AG09309 (cell line): ENCODE measurements around the gene TCF25.
"Not testable (repeated sequence)": the region's sequence is repeated elsewhere in the genome, so short reads cannot be mapped to it uniquely, and the experiment has no call there.

Source experiments
- DNase-seq: peaks from one replicate; pipeline ENCODE4 v3.0.0-alpha.2; 2010; ENCODE audit warnings: low read depth
- H3K4me3 ChIP-seq: 2 replicates; pipeline ENCODE4 v1.5.1; 2011; ENCODE audit warnings: mild to moderate bottlenecking, low read depth, low read length, moderate library complexity; ENCODE audit not compliant: control insufficient read depth
- CTCF ChIP-seq: IDR thresholded peaks from 2 replicates; pipeline ENCODE4 v1.5.1; 2011; ENCODE audit warnings: mild to moderate bottlenecking, low read depth, low read length, inconsistent platforms; ENCODE audit not compliant: insufficient read depth, control insufficient read depth; ENCODE audit errors: missing control alignments

The TCF25 gene

GRCh38 chr16:89873109-89873971 lies at the start of gene TCF25:
Gene TCF25, plus strand, starts transcription at chr16:89873592. Its CDS starts 76 bp downstream, at chr16:89873668.
- peak within 1 kb of the TSS; percentile 88 for H3K4me3 ChIP-seq

GRCh38 chr16:89823824-89824148 lies 49.6 kb upstream of the TCF25 start:
- DNase-seq, H3K4me3 ChIP-seq: not testable (repeated sequence)

More at GRCh38 chr16:89873109-89873971, at the start of gene TCF25:
- DNase-seq = peak; percentile 21
- no peak for TF ChIP-seq CTCF

- no peak for TF ChIP-seq CTCF
- DNase-seq = no peak
- no peak overlapping the region for H3K4me3 ChIP-seq
Measured at GRCh38 chr16:89826531-89827382, 46.6 kb upstream of the TCF25 start.

GRCh38 chr16:89827383-89828198 lies 45.8 kb upstream of the TCF25 start:
- TF ChIP-seq CTCF = no peak
- DNase-seq = peak; percentile 24
- peak overlapping the region; percentile 52 for H3K4me3 ChIP-seq

- no peak for TF ChIP-seq CTCF
- H3K4me3 ChIP-seq = peak within 1 kb of the TSS; percentile 52
- DNase-seq = peak; percentile 21
Measured at GRCh38 chr16:89828199-89828869, 45.1 kb upstream of the TCF25 start, which contains the start of gene SPIRE2. Gene SPIRE2, plus strand, starts transcription at chr16:89828475. Its CDS starts 76 bp downstream, at chr16:89828551.

- H3K4me3 ChIP-seq = peak overlapping the region; percentile 47
- no peak for DNase-seq
- no peak for TF ChIP-seq CTCF
Measured at GRCh38 chr16:89828870-89829629, 44.3 kb upstream of the TCF25 start.
